H1 (cell line): Measurements from ENCODE around the gene PRLHR. TPM values are rescaled to one million over a fixed set of nuclear protein-coding genes. Genes with fewer than 3 reads are reported as not detected.

ENCODE experiments used
- CTCF ChIA-PET: fragments of 300-600 bp; sonication (Branson Sonifier 250); formaldehyde crosslinking; loops from one replicate; lab custom pipeline; 2021; ENCODE audit not compliant: partially characterized antibody; lab: Charles Lee
- POLR2A ChIA-PET: fragments of 300-600 bp; sonication (Branson Sonifier 250); formaldehyde crosslinking; loops from one replicate; lab custom pipeline; 2021; ENCODE audit warnings: inconsistent platforms; ENCODE audit not compliant: partially characterized antibody; lab: Charles Lee
- DNase-seq, 2 experiments: peaks; one replicate each; pipeline versions ENCODE4 v3.0.0 to v3.0.0-alpha.2; 2010 to 2022; ENCODE audit warnings: low spot score in 2 of 2, low read depth in 1 of 2, mixed read lengths in 1 of 2
- FAIRE-seq: peaks from 2 replicates; lab custom pipeline; 2011; peaks lifted over from hg19 to GRCh38; lab: Jason Lieb, UNC
- H2AFZ ChIP-seq: 2 replicates; pipeline ENCODE4 v1.8.1; 2012; ENCODE audit warnings: low read length, inconsistent platforms
- H2AK5ac ChIP-seq: 2 replicates; pipeline ENCODE4 v1.6.1; 2013; ENCODE audit warnings: low read depth, low read length
- H2BK120ac ChIP-seq: replicated peaks from 2 replicates; pipeline ENCODE3; 2013; ENCODE audit warnings: low read depth, low read length, inconsistent platforms
- H2BK12ac ChIP-seq: 2 replicates; pipeline ENCODE4 v1.6.1; 2013; ENCODE audit warnings: low read depth, low read length
- H2BK15ac ChIP-seq: 2 replicates; pipeline ENCODE4 v1.6.1; 2013; ENCODE audit warnings: low read length
- H2BK20ac ChIP-seq: 2 replicates; pipeline ENCODE4 v1.6.1; 2013; ENCODE audit warnings: low read length
- H2BK5ac ChIP-seq: 2 replicates; pipeline ENCODE4 v1.6.1; 2013; ENCODE audit warnings: low read depth, low read length
- H3K14ac ChIP-seq: 2 replicates; pipeline ENCODE4 v1.6.1; 2013; ENCODE audit warnings: inconsistent platforms; ENCODE audit not compliant: insufficient read length
- H3K18ac ChIP-seq: 2 replicates; pipeline ENCODE4 v1.6.1; 2013; ENCODE audit warnings: low read length; ENCODE audit errors: extremely low read depth
- H3K23ac ChIP-seq: 2 replicates; pipeline ENCODE4 v1.6.1; 2013; ENCODE audit warnings: inconsistent platforms; ENCODE audit not compliant: insufficient read length
- H3K23me2 ChIP-seq: 2 replicates; pipeline ENCODE4 v1.6.1; 2013; ENCODE audit warnings: low read depth, low read length
- H3K27ac ChIP-seq: 2 replicates; pipeline ENCODE4 v1.6.1; 2011; ENCODE audit warnings: low read depth, low read length, inconsistent platforms
- H3K27me3 ChIP-seq, 4 experiments: replicated peaks in 1 of 4; 1 replicate in 1 of 4; 2 replicates in 3 of 4; pipeline versions ENCODE4 v1.6.1 to v1.8.1; 2011 to 2013; ENCODE audit warnings: low read length in 3 of 4, mild to moderate bottlenecking in 3 of 4, inconsistent platforms in 2 of 4, mixed read lengths in 2 of 4, moderate library complexity in 1 of 4; ENCODE audit not compliant: control insufficient read depth in 3 of 4, insufficient read depth in 3 of 4; ENCODE audit errors: extremely low read depth in 1 of 4
- H3K36me3 ChIP-seq, 4 experiments: 2 replicates each; pipeline versions ENCODE4 v1.6.1 to v1.8.1; 2011 to 2013; ENCODE audit warnings: mild to moderate bottlenecking in 4 of 4, low read length in 3 of 4, moderate library complexity in 2 of 4, control low read depth in 1 of 4, inconsistent platforms in 1 of 4; ENCODE audit not compliant: insufficient read depth in 4 of 4, control insufficient read depth in 2 of 4
- H3K4ac ChIP-seq: replicated peaks from 2 replicates; pipeline ENCODE3; 2013; ENCODE audit warnings: low read length, low read depth, mixed read lengths, inconsistent platforms; ENCODE audit not compliant: insufficient read length
- H3K4me1 ChIP-seq, 4 experiments: replicated peaks in 1 of 4; 1 replicate in 1 of 4; 2 replicates in 3 of 4; pipeline versions ENCODE4 v1.6.1 to v1.8.1; 2011 to 2013; ENCODE audit warnings: low read length in 3 of 4, inconsistent platforms in 2 of 4, mixed read lengths in 1 of 4; ENCODE audit not compliant: insufficient read depth in 4 of 4, control insufficient read depth in 3 of 4
- H3K4me2 ChIP-seq, 2 experiments: 2 replicates each; pipeline versions ENCODE4 v1.6.1 to v1.8.1; 2011 to 2013; ENCODE audit warnings: low read depth in 2 of 2, low read length in 2 of 2, control low read depth in 1 of 2, inconsistent platforms in 1 of 2, mild to moderate bottlenecking in 1 of 2; ENCODE audit not compliant: insufficient read depth in 1 of 2
- H3K4me3 ChIP-seq, 4 experiments: fragments of 200-600, 300-600 bp in 1 of 4; sonication (generic), shearing (Covaris generic), sonication (Bioruptor Twin) in 1 of 4; 2 replicates each; pipeline versions ENCODE4 v1.5.1 to v1.8.1; 2011 to 2016; ENCODE audit warnings: low read length in 4 of 4, low read depth in 3 of 4, control low read depth in 2 of 4, inconsistent platforms in 2 of 4, mild to moderate bottlenecking in 2 of 4, mixed read lengths in 1 of 4, moderate library complexity in 1 of 4; ENCODE audit not compliant: insufficient read depth in 2 of 4; ENCODE audit errors: extremely low read depth in 1 of 4
- H3K56ac ChIP-seq: replicated peaks from 2 replicates; pipeline ENCODE3; 2013; ENCODE audit warnings: low read depth, mild to moderate bottlenecking, mixed read lengths, low read length, inconsistent platforms; ENCODE audit not compliant: insufficient read length
- H3K79me1 ChIP-seq: 2 replicates; pipeline ENCODE4 v1.6.1; 2013; ENCODE audit warnings: low read depth, low read length, control low read depth
- H3K79me2 ChIP-seq, 2 experiments: 2 replicates each; pipeline versions ENCODE4 v1.6.1 to v1.8.1; 2012 to 2013; ENCODE audit warnings: low read length in 2 of 2, mild to moderate bottlenecking in 2 of 2, inconsistent platforms in 1 of 2; ENCODE audit not compliant: insufficient read depth in 2 of 2, control insufficient read depth in 1 of 2
- H3K9ac ChIP-seq, 4 experiments: replicated peaks in 1 of 4; 1 replicate in 1 of 4; 2 replicates in 3 of 4; pipeline versions ENCODE4 v1.6.1 to v1.8.1; 2011 to 2013; ENCODE audit warnings: low read depth in 3 of 4, low read length in 3 of 4, control low read depth in 2 of 4, mild to moderate bottlenecking in 2 of 4, moderate library complexity in 2 of 4, inconsistent platforms in 1 of 4; ENCODE audit errors: extremely low read depth in 1 of 4
- H3K9me3 ChIP-seq, 2 experiments: 2 replicates each; pipeline versions ENCODE4 v1.6.1 to v1.8.1; 2012 to 2013; ENCODE audit warnings: mild to moderate bottlenecking in 2 of 2, moderate library complexity in 2 of 2, control low read depth in 1 of 2, inconsistent platforms in 1 of 2, low read depth in 1 of 2, low read length in 1 of 2, mixed read lengths in 1 of 2; ENCODE audit not compliant: insufficient read depth in 2 of 2
- H4K20me1 ChIP-seq, 2 experiments: replicated peaks in 1 of 2; 2 replicates each; pipeline versions ENCODE3 to v1.8.1; 2011 to 2013; ENCODE audit warnings: inconsistent platforms in 2 of 2, low read length in 2 of 2, mild to moderate bottlenecking in 1 of 2; ENCODE audit not compliant: insufficient read depth in 2 of 2, control insufficient read depth in 1 of 2
- H4K5ac ChIP-seq: 2 replicates; pipeline ENCODE4 v1.6.1; 2013; ENCODE audit warnings: low read length, low read depth, mixed read lengths, inconsistent platforms; ENCODE audit not compliant: insufficient read length
- H4K8ac ChIP-seq: 2 replicates; pipeline ENCODE4 v1.8.0; 2013; ENCODE audit warnings: mild to moderate bottlenecking, moderate library complexity, low read length, inconsistent platforms; ENCODE audit not compliant: insufficient read depth; ENCODE audit errors: extremely low read depth
- H4K91ac ChIP-seq: replicated peaks from 2 replicates; pipeline ENCODE3; 2013; ENCODE audit warnings: low read length, mixed read lengths, inconsistent platforms; ENCODE audit not compliant: insufficient read length
- CEBPB ChIP-seq: IDR thresholded peaks from 2 replicates; pipeline ENCODE4 v1.6.1; 2012; ENCODE audit warnings: low read depth, low read length
- MAX ChIP-seq: IDR thresholded peaks from 2 replicates; pipeline ENCODE4 v1.6.1; 2012; ENCODE audit warnings: inconsistent platforms
- NRF1 ChIP-seq: IDR thresholded peaks from 2 replicates; pipeline ENCODE4 v1.6.1; 2011; ENCODE audit warnings: mild to moderate bottlenecking, low read depth, low read length, improper control_type of control experiment
- POLR2A ChIP-seq, 2 experiments: IDR thresholded peaks; 1 replicate in 1 of 2; 2 replicates in 1 of 2; pipeline ENCODE4 v1.6.1; 2011; ENCODE audit warnings: low read depth in 2 of 2, low read length in 2 of 2, mild to moderate bottlenecking in 2 of 2; ENCODE audit errors: control extremely low read depth in 1 of 2
- POLR2AphosphoS5 ChIP-seq: IDR thresholded peaks from 2 replicates; pipeline ENCODE4 v1.6.1; 2011; ENCODE audit warnings: low read depth, low read length
- POU5F1 ChIP-seq: IDR thresholded peaks from 2 replicates; pipeline ENCODE4 v1.6.1; 2011; ENCODE audit warnings: low read depth, mild to moderate bottlenecking, low read length, moderate library complexity
- RAD21 ChIP-seq, 2 experiments: IDR thresholded peaks in 1 of 2; conservative IDR thresholded peaks in 1 of 2; 2 replicates each; pipeline ENCODE4 v1.6.1; 2011; ENCODE audit warnings: low read depth in 2 of 2, low read length in 2 of 2, improper control_type of control experiment in 1 of 2, inconsistent platforms in 1 of 2, mild to moderate bottlenecking in 1 of 2, moderate library complexity in 1 of 2
- RBBP5 ChIP-seq: IDR thresholded peaks from 2 replicates; pipeline ENCODE4 v1.7.1; 2012; ENCODE audit warnings: low read depth, mild to moderate bottlenecking, inconsistent platforms, low read length, moderate library complexity, borderline replicate concordance
- SIX5 ChIP-seq: IDR thresholded peaks from 2 replicates; pipeline ENCODE4 v1.6.1; 2011; ENCODE audit warnings: mild to moderate bottlenecking, low read depth, low read length
- SP2 ChIP-seq: IDR thresholded peaks from 2 replicates; pipeline ENCODE4 v1.6.1; 2012; ENCODE audit warnings: mild to moderate bottlenecking, low read length, inconsistent platforms
- SRF ChIP-seq: IDR thresholded peaks from 2 replicates; pipeline ENCODE4 v1.6.1; 2011; ENCODE audit warnings: mild to moderate bottlenecking, low read depth, low read length, moderate library complexity
- polyA plus RNA-seq, 7 experiments: library from polyadenylated mRNA; depleted of rRNA in 3 of 7; stranded (reverse) in 5 of 7; unstranded in 2 of 7; fragments of >200 nt in 5 of 7; fragments of 200-250 nt in 2 of 7; gene quantifications; 1 replicate in 5 of 7; 2 replicates in 1 of 7; 4 replicates in 1 of 7; pipeline versions ENCODE4 v1.2.1 to v1.2.3, GENCODE V29; 2011 to 2013; ENCODE audit warnings: missing spikeins in 2 of 7, mixed read lengths in 2 of 7
- total RNA-seq: library from RNA; stranded (reverse); fragmentation: NEBNext Ultra II Directional; extraction: Animal tissue kit (Norgen Biotek cat#: 25700); gene quantifications from 2 replicates; pipeline ENCODE4 v1.2.1, GENCODE V29; 2021

The PRLHR gene
- total and polyA plus RNA-seq, 2 of the 8 experiments (the other 6 are each of a cell fraction or from before 2014, with no cell fraction given): not detected

- Histone ChIP-seq H3K56ac (no peak overlapping the region), H2BK15ac (no peak overlapping the region), H3K79me1 (no peaks in the 10 kb centered on the region), H3K4me1 (peaks cover 0 to 2% (median 0%) of the 10 kb centered on the region in 4 experiments; a peak in 1 of 7 replicates), H4K91ac (no peak overlapping the region), H3K9ac (no peak overlapping the region), H3K14ac (no peak overlapping the region), H3K23me2 (no peaks in the 10 kb centered on the region), H4K5ac (no peak overlapping the region), H2BK5ac (no peak overlapping the region), H4K8ac (no peak overlapping the region), H3K27ac (no peak overlapping the region), H3K4ac (no peak overlapping the region), H3K79me2 (no peaks in the 10 kb centered on the region), H3K27me3 (0 out of 7 replicates have a peak, but pooled peaks cover 0 to 3% (median 0%) of the 10 kb centered on the region in 4 experiments), H4K20me1 (no peaks in the 10 kb centered on the region), H3K4me2 (no peak overlapping the region), H2BK120ac (no peak overlapping the region), H3K23ac (no peak overlapping the region), H3K9me3 (no peaks in the 10 kb centered on the region), H2AK5ac (no peak overlapping the region), H2BK12ac (no peak overlapping the region), H3K4me3 (no peak overlapping the region), H3K36me3 (no peaks in the 10 kb centered on the region), H2BK20ac (no peak overlapping the region), H2AFZ (no peak overlapping the region), H3K18ac (no peak overlapping the region)
- CTCF ChIA-PET: interaction anchor here (0.6 to 1.6 kb wide), 4 partner anchors 95 to 277 kb away, joined by 3 to 6 read pairs (median 4); no protein-coding TSS in a partner anchor
- no peak for TF ChIP-seq SRF
- no peak for TF ChIP-seq POLR2AphosphoS5
- no peak for TF ChIP-seq POLR2A (IDR thresholded peaks at IDR 0.05; ENCODE audit: control extremely low read depth in 1 of 2, low read depth in 2 of 2, low read length in 2 of 2)
- TF ChIP-seq SP2: no peak
- TF ChIP-seq SIX5: no peak
- TF ChIP-seq RBBP5: no peak
- TF ChIP-seq CEBPB: no peak
- TF ChIP-seq NRF1: no peak
- TF ChIP-seq RAD21 (IDR thresholded peaks at IDR 0.05 in 1 of 2, conservative IDR thresholded peaks at IDR 0.05 in 1 of 2; ENCODE audit: low read depth in 2 of 2, low read length in 2 of 2): no peak
- TF ChIP-seq MAX: no peak
- TF ChIP-seq POU5F1: no peak
- POLR2A ChIA-PET: no interaction called here
- no peak for DNase-seq
- no peak for FAIRE-seq
Observed at GRCh38 chr10:118573512-118573911, 21.9 kb downstream of the PRLHR start.
